Thymus (tissue), 14 donors: ENCODE data around the gene INSL4. TPM values are rescaled to one million over a fixed set of nuclear protein-coding genes. Genes with fewer than 3 reads are reported as not detected.

Experiments
- DNase-seq, 9 donors: peaks; one replicate each; pipeline ENCODE4 v3.0.0-alpha.2; 2013; ENCODE audit warnings: low spot score in 9 of 9, low read depth in 6 of 9, missing footprints in 1 of 9
- H3K27ac ChIP-seq, 2 donors: one replicate each; pipeline ENCODE4 v1.5.1; 2013; ENCODE audit warnings: control low read depth in 1 of 2, low read depth in 1 of 2, low read length in 1 of 2, mild to moderate bottlenecking in 1 of 2, moderate library complexity in 1 of 2
- H3K27me3 ChIP-seq, 2 donors: one replicate each; pipeline ENCODE4 v1.5.1; 2013; ENCODE audit warnings: low read length in 1 of 2; ENCODE audit not compliant: control insufficient read depth in 2 of 2, insufficient read depth in 1 of 2
- H3K36me3 ChIP-seq, 2 donors: one replicate each; pipeline ENCODE4 v1.5.1; 2013; ENCODE audit warnings: low read length in 1 of 2, mild to moderate bottlenecking in 1 of 2, moderate library complexity in 1 of 2; ENCODE audit not compliant: control insufficient read depth in 2 of 2, insufficient read depth in 2 of 2
- H3K4me1 ChIP-seq, 2 donors: one replicate each; pipeline ENCODE4 v1.5.1; 2013; ENCODE audit warnings: low read length in 2 of 2; ENCODE audit not compliant: control insufficient read depth in 2 of 2, insufficient read depth in 2 of 2
- H3K4me3 ChIP-seq, 2 donors: one replicate each; pipeline ENCODE4 v1.5.1; 2013; ENCODE audit warnings: low read length in 2 of 2, control low read depth in 1 of 2, mild to moderate bottlenecking in 1 of 2
- H3K9me3 ChIP-seq, 2 donors: one replicate each; pipeline ENCODE4 v1.5.1; 2013; ENCODE audit warnings: low read length in 1 of 2, mild to moderate bottlenecking in 1 of 2; ENCODE audit not compliant: control insufficient read depth in 2 of 2, insufficient read depth in 1 of 2
- WGBS: extraction: QIAGEN DNeasy Blood & Tissue Kit; methylation state at CpG from one replicate; pipeline ENCODE4 v1.1.7; 2013; 5-methylcytosine and 5-hydroxymethylcytosine counted together
- long read RNA-seq, 10 donors: transcript quantifications; one replicate each; lab custom pipeline, GENCODE V29; 2026
- polyA plus RNA-seq: library from polyadenylated mRNA; stranded (reverse); fragments of 200-250 nt; gene quantifications from one replicate; pipeline ENCODE4 v1.2.3, GENCODE V29; 2013
- total RNA-seq: library from RNA; stranded (reverse); fragments of 120-200 nt; gene quantifications from one replicate; pipeline ENCODE4 v1.2.4, GENCODE V29; 2013
- donor health status: healthy.

Gene INSL4
- total RNA-seq (0.05 TPM), polyA plus RNA-seq (0.18 TPM)
- long read RNA-seq, donor 1, result 0 reads
- long read RNA-seq, donor 2, result 0 reads
- long read RNA-seq, donor 3, result 0 reads
- long read RNA-seq, donor 4, result 0 reads
- long read RNA-seq, donor 5, result 0 reads
- long read RNA-seq, donor 6, result 0 reads
- long read RNA-seq, donor 7, result 0 reads
- long read RNA-seq, donor 8, result 0 reads
- long read RNA-seq, donor 9, result 0 reads
- long read RNA-seq, donor 10, result 0 reads

DNA sequence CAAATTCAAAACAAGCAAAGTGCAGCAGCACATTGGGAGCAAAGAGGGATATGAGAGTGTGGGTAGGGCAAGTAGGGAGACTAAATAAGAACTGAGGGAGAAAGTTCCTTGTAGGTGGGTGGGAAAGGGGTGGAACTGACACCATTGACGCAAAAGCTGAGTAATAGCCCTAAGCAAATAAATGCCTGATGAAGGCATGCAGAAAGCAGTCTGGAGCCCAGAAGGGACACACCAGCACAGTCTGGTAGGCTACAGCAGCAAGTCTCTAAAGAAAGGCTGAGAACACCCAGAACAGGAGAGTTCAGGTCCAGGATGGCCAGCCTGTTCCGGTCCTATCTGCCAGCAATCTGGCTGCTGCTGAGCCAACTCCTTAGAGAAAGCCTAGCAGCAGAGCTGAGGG lies at the start of gene INSL4:
Gene INSL4, plus strand, starts transcription at position 208 of the 400 bp plus-strand sequence. Its CDS starts 105 bp downstream, at position 313.
- H3K4me3 ChIP-seq, result no peak within 1 kb of the TSS
- no peaks in the 10 kb centered on the region for H3K9me3 ChIP-seq
- WGBS, result 100% methylated on average over 2 of the region's 2 CpGs
- no peaks in the 10 kb centered on the region for H3K27me3 ChIP-seq
- H3K36me3 ChIP-seq, result no peaks in the 10 kb centered on the region
- DNase-seq, result no peak
- no peak within 1 kb of the TSS for H3K27ac ChIP-seq
- no peaks in the 10 kb centered on the region for H3K4me1 ChIP-seq

- WGBS, result 99% methylated on average over 2 of the region's 2 CpGs
- no peak for DNase-seq
- H3K4me3 ChIP-seq, result no peak overlapping the region
Measured at GRCh38 chr9:5184776-5185175, 46.4 kb upstream of the INSL4 start.

GRCh38 chr9:5185220-5185840 lies 45.9 kb upstream of the INSL4 start, which contains the start of gene INSL6:
TSS of gene INSL6 (minus strand) at chr9:5185639. CDS start at chr9:5185602, 37 bp downstream.
- Histone ChIP-seq H3K9me3 (no peaks in the 10 kb centered on the region), H3K4me1 (no peaks in the 10 kb centered on the region), H3K27ac (no peak within 1 kb of the TSS), H3K4me3 (no peak within 1 kb of the TSS), H3K36me3 (no peaks in the 10 kb centered on the region), H3K27me3 (no peaks in the 10 kb centered on the region)
- WGBS, result 95% methylated on average over 44 of the region's 44 CpGs
- no peak for DNase-seq

More at GRCh38 chr9:5184776-5185175, 46.4 kb upstream of the INSL4 start:
- no peaks in the 10 kb centered on the region for H3K27me3 ChIP-seq
- no peaks in the 10 kb centered on the region for H3K9me3 ChIP-seq
- no peak overlapping the region for H3K27ac ChIP-seq
- no peaks in the 10 kb centered on the region for H3K4me1 ChIP-seq
- no peaks in the 10 kb centered on the region for H3K36me3 ChIP-seq

DNA sequence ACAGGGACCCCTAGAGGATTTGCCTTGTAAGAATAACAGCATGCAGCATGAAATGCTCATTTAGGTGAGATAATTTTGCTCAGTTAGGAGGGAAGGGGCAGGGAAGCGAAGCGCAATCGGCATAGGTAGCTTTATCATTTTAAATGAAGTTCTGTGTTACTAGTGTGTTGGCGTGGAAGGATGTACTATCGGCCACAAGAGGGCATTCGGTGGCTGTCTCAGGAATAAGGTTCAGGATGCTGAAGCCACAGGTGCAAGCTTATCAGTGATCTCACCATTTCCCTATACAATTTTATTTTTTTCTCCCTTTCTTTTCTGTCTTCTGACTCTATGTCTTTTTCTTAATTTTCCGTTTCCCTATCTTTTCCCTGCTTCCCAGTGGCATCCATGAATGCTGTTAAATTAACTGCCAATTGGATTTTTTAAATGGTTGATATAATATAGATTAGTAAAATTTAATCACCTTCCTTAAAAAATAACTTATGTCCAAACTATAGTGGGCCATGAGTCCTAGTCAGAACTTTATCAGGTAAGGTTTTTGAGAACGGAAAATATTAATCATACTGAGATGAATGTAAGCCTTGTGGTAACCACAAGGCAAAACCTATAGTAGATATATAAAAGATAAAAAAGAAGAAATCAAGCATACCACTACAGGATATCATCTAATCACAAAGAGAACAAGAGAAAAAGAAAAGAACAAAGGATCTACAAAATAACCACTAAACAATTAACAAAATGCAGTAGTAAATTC lies 44.6 kb upstream of the INSL4 start:
- no peaks in the 10 kb centered on the region for H3K4me1 ChIP-seq
- H3K27me3 ChIP-seq, result no peaks in the 10 kb centered on the region
- H3K36me3 ChIP-seq, result no peaks in the 10 kb centered on the region
- H3K27ac ChIP-seq, result no peak overlapping the region
- H3K9me3 ChIP-seq, result no peaks in the 10 kb centered on the region
- DNase-seq, result peak; percentile 30 to 84 (median 59)
- no peak overlapping the region for H3K4me3 ChIP-seq
- WGBS, result 33% methylated on average over 8 of the region's 8 CpGs

- WGBS, result 94% methylated on average over 10 of the region's 10 CpGs
- Histone ChIP-seq H3K9me3 (no peaks in the 10 kb centered on the region), H3K27ac (no peak overlapping the region), H3K4me3 (no peak overlapping the region), H3K4me1 (no peaks in the 10 kb centered on the region), H3K36me3 (no peaks in the 10 kb centered on the region), H3K27me3 (no peaks in the 10 kb centered on the region)
- DNase-seq, result no peak
Measured at GRCh38 chr9:5188060-5188984, 42.9 kb upstream of the INSL4 start.

DNA sequence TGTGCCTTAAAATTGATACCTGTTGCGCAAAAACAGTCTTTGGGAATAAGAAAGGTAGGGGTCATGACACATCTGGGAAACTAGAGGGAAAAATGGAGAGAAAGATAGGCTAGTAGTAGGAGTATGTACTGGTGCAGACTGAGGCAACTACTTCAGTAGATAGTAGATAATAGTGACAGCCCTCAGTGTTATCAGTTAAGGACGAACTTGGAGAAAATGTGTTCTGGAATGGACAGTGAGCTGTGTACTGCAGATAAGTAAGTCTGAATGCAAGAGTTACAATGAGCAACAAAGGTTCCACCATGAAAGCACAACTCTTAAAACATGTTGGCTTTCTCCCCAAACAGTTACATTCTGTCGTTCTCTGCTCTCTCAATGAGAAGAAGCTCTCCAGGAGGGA lies 39.2 kb upstream of the INSL4 start:
- no peak for DNase-seq
- H3K4me3 ChIP-seq, result no peak overlapping the region
- H3K4me1 ChIP-seq, result no peaks in the 10 kb centered on the region
- no peaks in the 10 kb centered on the region for H3K27me3 ChIP-seq
- H3K36me3 ChIP-seq, result no peaks in the 10 kb centered on the region
- WGBS, result 98% methylated on average over 3 of the region's 3 CpGs
- H3K9me3 ChIP-seq, result no peaks in the 10 kb centered on the region
- no peak overlapping the region for H3K27ac ChIP-seq

DNA sequence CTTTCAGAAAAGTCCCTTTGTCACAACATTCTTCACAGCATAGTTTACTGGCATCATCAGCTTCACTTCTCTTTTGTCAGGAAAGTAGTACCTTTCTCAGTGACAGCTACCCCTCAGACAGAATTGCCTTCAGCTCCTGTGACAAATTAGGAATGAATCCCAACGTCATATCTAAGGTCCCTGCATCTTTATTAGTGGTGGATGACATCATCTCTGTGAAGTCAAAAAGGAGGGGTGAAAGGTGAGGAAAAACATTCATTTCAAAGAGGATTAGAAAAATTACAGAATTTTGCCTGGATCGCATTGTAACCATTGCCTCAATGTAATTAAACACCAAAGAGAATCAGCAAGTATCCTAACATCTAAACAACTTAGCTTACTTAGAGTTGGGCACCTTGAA lies 37.9 kb upstream of the INSL4 start:
- Histone ChIP-seq H3K4me3 (no peak overlapping the region), H3K36me3 (no peaks in the 10 kb centered on the region), H3K27me3 (no peaks in the 10 kb centered on the region), H3K9me3 (no peaks in the 10 kb centered on the region), H3K4me1 (no peaks in the 10 kb centered on the region), H3K27ac (no peak overlapping the region)
- DNase-seq, result no peak
- WGBS, result 78% methylated on average over 2 of the region's 2 CpGs

GRCh38 chr9:5195463-5195862 lies 35.8 kb upstream of the INSL4 start:
- no peaks in the 10 kb centered on the region for H3K9me3 ChIP-seq
- no peak for DNase-seq
- no peaks in the 10 kb centered on the region for H3K36me3 ChIP-seq
- H3K27me3 ChIP-seq, result no peaks in the 10 kb centered on the region
- H3K4me1 ChIP-seq, result no peaks in the 10 kb centered on the region
- WGBS, result 82% methylated on average over 1 of the region's 1 CpG
- no peak overlapping the region for H3K27ac ChIP-seq
- no peak overlapping the region for H3K4me3 ChIP-seq
